ENCODE results near the gene KLF6. TPM values are rescaled to one million over a fixed set of nuclear protein-coding genes. Genes with fewer than 3 reads are reported as not detected.

The KLF6 gene
- total and polyA plus RNA-seq, 2 of the 4 experiments (the other 2 are of a cell fraction) = 69.0 to 123 TPM

GRCh38 chr10:3803927-3804741 lies 19.1 kb upstream of the KLF6 start:
- peak overlapping the region; percentile 70 for H3K4ac ChIP-seq (ENCODE audit: low read depth, low read length)
- WGBS, 2 experiments (ENCODE audit: extremely low coverage in 2 of 2, insufficient read length in 1 of 2) = 100% methylated on average over 1 of the region's 13 CpGs; no CpG with 5 or more reads in 1 of the 2 experiments
- TF ChIP-seq RAD21 (IDR thresholded peaks at IDR 0.05; ENCODE audit: low read length) (no peak), POLR2A (IDR thresholded peaks at IDR 0.05; ENCODE audit: low read depth, low read length) (no peak), CTCF (conservative IDR thresholded peaks at IDR 0.05; ENCODE audit: low read depth, low read length) (no peak), USF2 (IDR thresholded peaks at IDR 0.05; ENCODE audit: low read depth, low read length) (no peak), ELK1 (IDR thresholded peaks at IDR 0.05; ENCODE audit: borderline replicate concordance, low read depth, low read length) (no peak), NFE2L2 (IDR thresholded peaks at IDR 0.05; ENCODE audit: low read depth, low read length) (no peak)
- H4K20me1 ChIP-seq (ENCODE audit: insufficient read depth, low read length) = no peaks in the 10 kb centered on the region
- H2BK5ac ChIP-seq (ENCODE audit: low read depth, low read length, poor library complexity, severe bottlenecking) = peak overlapping the region; percentile 69
- CTCF ChIA-PET = no interaction called here
- H3K27me3 ChIP-seq (ENCODE audit: control insufficient read depth, insufficient read depth, low read length) = no peaks in the 10 kb centered on the region
- H3K9me3 ChIP-seq (ENCODE audit: control insufficient read depth, insufficient read depth, low read length) = no peaks in the 10 kb centered on the region
- no peaks in the 10 kb centered on the region for H3K36me3 ChIP-seq (ENCODE audit: control insufficient read depth, insufficient read depth, low read length)
- H3K14ac ChIP-seq (replicated peaks; ENCODE audit: low read depth, low read length) = peak overlapping the region; percentile 30; the same call in 1 of the 2 replicates
- peaks cover 19% of the 10 kb centered on the region for H3K4me1 ChIP-seq (ENCODE audit: control insufficient read depth, insufficient read depth, low read length)
- intact Hi-C loops (cut with micrococcal nuclease) = no loop called here
- no peak overlapping the region for H3K56ac ChIP-seq (ENCODE audit: extremely low read depth, insufficient read depth, low read length)
- H3K23ac ChIP-seq (ENCODE audit: low read depth, low read length) = no peak overlapping the region
- peak overlapping the region; percentile 73; the same call in 1 of the 2 replicates for H2BK20ac ChIP-seq (ENCODE audit: low read depth, low read length)
- H3K4me2 ChIP-seq (ENCODE audit: low read depth, low read length) = no peak overlapping the region
- H3K4me3 ChIP-seq (ENCODE audit: insufficient read depth, low read depth, low read length) = no peak overlapping the region
- peak overlapping the region; percentile 33; the same call in 1 of the 2 replicates for H4K91ac ChIP-seq (ENCODE audit: insufficient read depth, low read depth, low read length)
- peak; percentile 13 for DNase-seq
- H4K5ac ChIP-seq (ENCODE audit: low read depth, low read length) = peak overlapping the region; percentile 38
- H3K9ac ChIP-seq (ENCODE audit: low read depth, low read length) = no peak overlapping the region
- H2BK15ac ChIP-seq (ENCODE audit: low read depth, low read length) = peak overlapping the region; percentile 69
- H2AK9ac ChIP-seq (replicated peaks; ENCODE audit: low read depth, low read length, poor library complexity) = no peak overlapping the region
- no TSS peak for BruUV-seq (replicated peaks)
- POLR2A ChIA-PET (ENCODE audit: unreplicated experiment) = no interaction called here
- peaks cover 29% of the 10 kb centered on the region for H3K9me1 ChIP-seq (ENCODE audit: insufficient read depth, low read length)
- peak overlapping the region; percentile 63; the same call in 1 of the 2 replicates for H2BK120ac ChIP-seq (ENCODE audit: low read depth, low read length)
- H2AK5ac ChIP-seq (ENCODE audit: low read depth, low read length) = peak overlapping the region; percentile 77; the same call in 1 of the 2 replicates
- dilution Hi-C loops (cut with HindIII; ENCODE audit: low sequenced_read_pairs, unreplicated experiment) = no loop called here
- H3K79me1 ChIP-seq (ENCODE audit: low read depth in 1 of 2, low read length in 2 of 2) = peaks cover 0 to 27% of the 10 kb centered on the region in 2 experiments; a peak in 2 of 4 replicates
- H2AFZ ChIP-seq (replicated peaks; ENCODE audit: low read length, poor library complexity) = peak overlapping the region; percentile 72
- peak overlapping the region; percentile 46 for H3K18ac ChIP-seq (ENCODE audit: low read depth, low read length)
- in situ Hi-C loops (cut with MboI; ENCODE audit: low sequenced_read_pairs) = no loop called here
- no peak for ATAC-seq (ENCODE audit: low read depth)
- peak overlapping the region; percentile 20 to 33; a peak in 1 of 4 replicates for H4K8ac ChIP-seq (ENCODE audit: low read depth in 2 of 2, low read length in 2 of 2)
- peak overlapping the region; percentile 20; the same call in 1 of the 2 replicates for H3K27ac ChIP-seq (ENCODE audit: insufficient read depth, low read length)
